A549 (cell line): Measurements from ENCODE around the gene FAM20B. TPM values are rescaled to one million over a fixed set of nuclear protein-coding genes. Genes with fewer than 3 reads are reported as not detected.

Experiments
- ATAC-seq, 2 experiments: fragments of 200-7000 bp in 1 of 2; fragments of >200 bp in 1 of 2; cut with Nextera tagmentation in 1 of 2; cut with Tn5 transposase in 1 of 2; 3 replicates each; pipeline versions ENCODE4 v1.8.0 to v1.9.1; 2018 to 2020; ENCODE audit warnings: mild to moderate bottlenecking in 1 of 2, moderate library complexity in 1 of 2
- CTCF ChIA-PET: fragments of 300-600 bp; sonication (Branson Sonifier 250); formaldehyde crosslinking; extraction: SDS; loops from one replicate; lab custom pipeline; 2021; ENCODE audit warnings: antibody characterized with exemption, inconsistent platforms; lab: Yijun Ruan, JAX
- POLR2A ChIA-PET: fragments of 350-600 bp; formaldehyde crosslinking; extraction: SDS; loops from one replicate; lab custom pipeline; 2021; ENCODE audit warnings: antibody characterized with exemption, inconsistent platforms; lab: Yijun Ruan, JAX
- DNase-seq, 2 experiments: peaks; one replicate each; pipeline versions ENCODE4 v3.0.0 to v3.0.0-alpha.2; 2011 to 2016; ENCODE audit warnings: low read depth in 1 of 2, low spot score in 1 of 2
- FAIRE-seq: peaks from 2 replicates; lab custom pipeline; 2011; peaks lifted over from hg19 to GRCh38; lab: Jason Lieb, UNC
- H3K27ac ChIP-seq, 2 experiments: fragments of >200 bp; sonication (Bioruptor Twin); formaldehyde crosslinking; 3 replicates each; pipeline ENCODE4 v1.5.1; 2016 to 2017
- H3K4me1 ChIP-seq: fragments of >200 bp; sonication (Bioruptor Twin); formaldehyde crosslinking; 3 replicates; pipeline ENCODE4 v1.6.1; 2016
- H3K4me2 ChIP-seq: fragments of >200 bp; sonication (Bioruptor Twin); formaldehyde crosslinking; 3 replicates; pipeline ENCODE4 v1.6.1; 2016
- H3K4me3 ChIP-seq: fragments of >200 bp; sonication (Bioruptor Twin); formaldehyde crosslinking; 3 replicates; pipeline ENCODE4 v1.5.1; 2016
- H3K9me3 ChIP-seq: fragments of >200 bp; sonication (Bioruptor Twin); formaldehyde crosslinking; 3 replicates; pipeline ENCODE4 v1.6.1; 2016
- BHLHE40 ChIP-seq: IDR thresholded peaks from 2 replicates; pipeline ENCODE4 v1.6.1; 2012; ENCODE audit warnings: low read depth, low read length, inconsistent platforms
- CHD4 ChIP-seq: fragments of 200-600 bp; sonication (generic); IDR thresholded peaks from 2 replicates; pipeline ENCODE4 v1.6.1; 2016; ENCODE audit warnings: antibody characterized with exemption, mild to moderate bottlenecking, borderline replicate concordance
- EP300 ChIP-seq, 2 experiments: fragments of >200 bp; sonication (Bioruptor Twin); formaldehyde crosslinking; IDR thresholded peaks; 2 replicates in 1 of 2; 3 replicates in 1 of 2; pipeline ENCODE4 v1.6.1; 2016 to 2017
- ESRRA ChIP-seq: fragments of 150-350 bp; IDR thresholded peaks from 2 replicates; pipeline ENCODE4 v1.6.1; 2014; ENCODE audit warnings: mild to moderate bottlenecking, low read length, borderline replicate concordance
- FOSB ChIP-seq: fragments of 250-450 bp; sonication (Bioruptor Pico); IDR thresholded peaks from 2 replicates; pipeline ENCODE4 v1.5.0; 2020; ENCODE audit warnings: mild to moderate bottlenecking, moderate library complexity
- FOSL2 ChIP-seq, 2 experiments: fragments of 450-650 bp in 1 of 2; fragments of >200 bp in 1 of 2; sonication (Bioruptor Twin) in 1 of 2; formaldehyde crosslinking; IDR thresholded peaks; 2 replicates each; pipeline versions ENCODE4 v1.5.0 to v1.6.1; 2016 to 2020; ENCODE audit warnings: mild to moderate bottlenecking in 1 of 2, moderate library complexity in 1 of 2
- JUN ChIP-seq, 2 experiments: fragments of >200 bp; sonication (Bioruptor Twin); formaldehyde crosslinking; IDR thresholded peaks; 2 replicates in 1 of 2; 3 replicates in 1 of 2; pipeline ENCODE4 v1.6.1; 2016 to 2017
- MAFK ChIP-seq: fragments of 450-650 bp; IDR thresholded peaks from 2 replicates; pipeline ENCODE4 v1.6.1; 2014; ENCODE audit not compliant: partially characterized antibody
- NR3C1 ChIP-seq: fragments of >200 bp; sonication (Bioruptor Twin); formaldehyde crosslinking; IDR thresholded peaks from 3 replicates; pipeline ENCODE4 v1.6.1; 2017
- POLR2A ChIP-seq: IDR thresholded peaks from 2 replicates; pipeline ENCODE4 v1.6.1; 2012; ENCODE audit warnings: mild to moderate bottlenecking, low read length
- RAD21 ChIP-seq, 2 experiments: fragments of >200 bp in 1 of 2; sonication (Bioruptor Twin) in 1 of 2; formaldehyde crosslinking in 1 of 2; IDR thresholded peaks in 1 of 2; conservative IDR thresholded peaks in 1 of 2; 2 replicates in 1 of 2; 3 replicates in 1 of 2; pipeline ENCODE4 v1.6.1; 2012 to 2018; ENCODE audit warnings: inconsistent platforms in 1 of 2
- RFX5 ChIP-seq: fragments of 450-650 bp; IDR thresholded peaks from 2 replicates; pipeline ENCODE4 v1.7.1; 2014; ENCODE audit warnings: antibody characterized with exemption, mild to moderate bottlenecking, moderate library complexity
- RNF2 ChIP-seq: fragments of 200-600 bp; sonication (generic); IDR thresholded peaks from 2 replicates; pipeline ENCODE4 v1.6.1; 2016; ENCODE audit warnings: low read depth, mild to moderate bottlenecking, antibody characterized with exemption, moderate library complexity, borderline replicate concordance
- SMC3 ChIP-seq: fragments of >200 bp; sonication (Bioruptor Twin); formaldehyde crosslinking; IDR thresholded peaks from 3 replicates; pipeline ENCODE4 v1.6.1; 2018; ENCODE audit warnings: inconsistent platforms
- ZSCAN20 ChIP-seq: fragments of 250-450 bp; sonication (Bioruptor Pico); IDR thresholded peaks from 2 replicates; pipeline ENCODE4 v1.8.0; 2022; ENCODE audit warnings: mild to moderate bottlenecking, moderate library complexity
- WGBS: methylation state at CpG from one replicate; pipeline ENCODE4 v1.1.6; 2017; ENCODE audit errors: missing lambda C conversion rate; 5-methylcytosine and 5-hydroxymethylcytosine counted together
- polyA plus RNA-seq, 4 experiments: library from polyadenylated mRNA; depleted of rRNA in 3 of 4; stranded (reverse); fragments of >200 nt; fragmentation: RNase III in 1 of 4; extraction: RNeasy Plus Mini Kit Qiagen cat#74134 plus additional on column Dnase treatment in 1 of 4; gene quantifications; 2 replicates in 3 of 4; 3 replicates in 1 of 4; pipeline ENCODE4 v1.2.3, GENCODE V29; 2011 to 2017
- TF ChIP-seq, protein P1 (sequence below): fragments of 200-600 bp; sonication (generic); IDR thresholded peaks from 2 replicates; pipeline ENCODE4 v1.6.1; 2016; ENCODE audit warnings: antibody characterized with exemption, mild to moderate bottlenecking, moderate library complexity
- TF ChIP-seq, protein P2 (sequence below): fragments of >200 bp; sonication (Bioruptor Twin); formaldehyde crosslinking; IDR thresholded peaks from 3 replicates; pipeline ENCODE4 v1.6.1; 2016
- TF ChIP-seq, protein P3 (sequence below): fragments of 450-650 bp; IDR thresholded peaks from 2 replicates; pipeline ENCODE4 v1.6.1; 2014; ENCODE audit warnings: antibody characterized with exemption
- TF ChIP-seq, protein P4 (sequence below): fragments of 250-450 bp; sonication (Bioruptor Pico); IDR thresholded peaks from 2 replicates; pipeline ENCODE4 v1.5.0; 2020; ENCODE audit warnings: low read depth, mild to moderate bottlenecking, moderate library complexity
- TF ChIP-seq, protein P5 (sequence below): fragments of 150-350 bp; IDR thresholded peaks from 2 replicates; pipeline ENCODE4 v1.6.1; 2014; ENCODE audit warnings: low read depth, mild to moderate bottlenecking, low read length

The FAM20B gene
- polyA plus RNA-seq, 2 of the 4 experiments (the other 2 are of a cell fraction) = 24.2 to 35.3 TPM

DNA sequence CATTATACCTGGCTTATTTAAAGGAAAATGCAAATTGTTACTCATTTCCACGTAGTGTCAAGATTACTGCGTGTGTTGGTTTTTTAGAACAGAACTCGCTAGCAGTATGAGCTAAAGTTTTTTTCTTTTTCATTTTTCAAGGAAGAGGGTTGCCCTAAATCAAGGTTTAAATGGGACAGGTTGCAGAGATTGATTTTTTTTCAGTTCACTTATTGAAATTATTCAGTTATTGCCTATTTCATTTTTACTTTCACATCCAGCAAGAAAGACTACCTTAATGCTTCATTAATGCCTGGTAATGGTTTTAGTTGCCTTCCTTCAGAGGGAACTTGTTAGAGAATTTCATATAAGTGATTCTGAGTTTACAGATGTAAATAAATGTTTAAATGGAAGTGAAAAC lies 5.6 kb downstream of the FAM20B start (continued):
- TF ChIP-seq, protein P1, sequence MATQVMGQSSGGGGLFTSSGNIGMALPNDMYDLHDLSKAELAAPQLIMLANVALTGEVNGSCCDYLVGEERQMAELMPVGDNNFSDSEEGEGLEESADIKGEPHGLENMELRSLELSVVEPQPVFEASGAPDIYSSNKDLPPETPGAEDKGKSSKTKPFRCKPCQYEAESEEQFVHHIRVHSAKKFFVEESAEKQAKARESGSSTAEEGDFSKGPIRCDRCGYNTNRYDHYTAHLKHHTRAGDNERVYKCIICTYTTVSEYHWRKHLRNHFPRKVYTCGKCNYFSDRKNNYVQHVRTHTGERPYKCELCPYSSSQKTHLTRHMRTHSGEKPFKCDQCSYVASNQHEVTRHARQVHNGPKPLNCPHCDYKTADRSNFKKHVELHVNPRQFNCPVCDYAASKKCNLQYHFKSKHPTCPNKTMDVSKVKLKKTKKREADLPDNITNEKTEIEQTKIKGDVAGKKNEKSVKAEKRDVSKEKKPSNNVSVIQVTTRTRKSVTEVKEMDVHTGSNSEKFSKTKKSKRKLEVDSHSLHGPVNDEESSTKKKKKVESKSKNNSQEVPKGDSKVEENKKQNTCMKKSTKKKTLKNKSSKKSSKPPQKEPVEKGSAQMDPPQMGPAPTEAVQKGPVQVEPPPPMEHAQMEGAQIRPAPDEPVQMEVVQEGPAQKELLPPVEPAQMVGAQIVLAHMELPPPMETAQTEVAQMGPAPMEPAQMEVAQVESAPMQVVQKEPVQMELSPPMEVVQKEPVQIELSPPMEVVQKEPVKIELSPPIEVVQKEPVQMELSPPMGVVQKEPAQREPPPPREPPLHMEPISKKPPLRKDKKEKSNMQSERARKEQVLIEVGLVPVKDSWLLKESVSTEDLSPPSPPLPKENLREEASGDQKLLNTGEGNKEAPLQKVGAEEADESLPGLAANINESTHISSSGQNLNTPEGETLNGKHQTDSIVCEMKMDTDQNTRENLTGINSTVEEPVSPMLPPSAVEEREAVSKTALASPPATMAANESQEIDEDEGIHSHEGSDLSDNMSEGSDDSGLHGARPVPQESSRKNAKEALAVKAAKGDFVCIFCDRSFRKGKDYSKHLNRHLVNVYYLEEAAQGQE = no peak

DNA sequence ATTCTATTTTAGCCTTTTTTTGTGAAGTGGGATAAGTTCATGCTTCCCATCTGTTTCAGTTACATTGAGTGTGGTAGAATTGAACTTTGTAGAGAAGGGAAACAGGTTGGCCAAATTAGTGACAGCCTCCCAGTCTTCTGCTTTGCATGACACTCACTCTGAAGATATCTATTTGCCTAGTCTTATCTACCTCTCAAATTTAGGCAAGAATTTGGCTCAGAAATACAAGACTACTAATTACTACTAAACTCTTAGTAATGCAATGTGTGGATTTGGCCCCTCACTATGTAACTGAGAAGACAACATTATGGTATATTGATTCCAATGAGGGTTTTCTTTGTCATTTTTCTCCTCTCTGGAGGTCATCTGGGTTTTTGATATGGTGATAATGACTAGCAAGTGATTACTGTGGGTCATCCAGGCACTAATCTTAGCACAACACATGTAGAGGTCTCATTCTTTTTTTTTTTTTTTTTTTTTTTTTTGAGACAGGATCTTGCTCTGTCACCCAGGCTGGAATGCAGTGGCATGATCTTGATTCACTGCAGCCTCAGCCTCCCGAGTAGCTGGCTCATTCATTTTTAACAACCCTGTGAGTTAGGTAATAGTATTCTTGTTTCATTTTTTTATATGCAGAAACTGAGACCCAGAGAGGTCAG lies 6.3 kb downstream of the FAM20B start:
- H3K27ac ChIP-seq = peak overlapping the region in 1 of 2 experiments; percentile 38; a peak in 2 of 6 replicates
- POLR2A ChIA-PET = no interaction called here
- DNase-seq (no peak), ATAC-seq (peak in 1 of 2 experiments; percentile 11; a peak in 1 of 6 replicates), FAIRE-seq (no peak)
- H3K4me2 ChIP-seq = peak overlapping the region; percentile 29
- CTCF ChIA-PET = interaction anchor here (0.6 to 0.9 kb wide), 3 partner anchors 13 to 135 kb away, joined by 3 to 4 read pairs (median 3); no protein-coding TSS in a partner anchor
- 5% methylated on average over 1 of the region's 1 CpG for WGBS
- H3K9me3 ChIP-seq = no peaks in the 10 kb centered on the region
- peaks cover 77% of the 10 kb centered on the region for H3K4me1 ChIP-seq
- TF ChIP-seq SMC3 (no peak), JUN (IDR thresholded peaks at IDR 0.05) (no peak)
- no peak overlapping the region for H3K4me3 ChIP-seq

DNA sequence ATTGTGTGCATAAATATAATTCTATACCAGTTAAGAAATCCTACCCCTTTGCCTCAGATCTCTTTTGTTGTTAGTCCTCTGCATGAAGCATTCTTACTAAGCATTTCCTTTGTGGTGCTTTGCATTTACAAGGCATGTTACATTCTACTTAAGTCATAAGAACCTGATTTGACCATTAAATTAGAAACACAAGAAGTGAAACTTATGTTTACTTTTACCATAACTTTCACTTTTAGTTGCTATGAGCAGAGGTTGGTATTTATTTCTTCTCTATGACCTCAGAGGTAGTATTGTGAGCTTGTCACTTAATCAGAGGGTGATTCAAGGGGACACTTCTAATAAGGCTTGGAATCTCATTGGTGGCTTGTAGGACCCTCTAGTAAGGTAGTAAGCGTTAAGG lies 9.0 kb downstream of the FAM20B start:
- peaks cover 78% of the 10 kb centered on the region for H3K4me1 ChIP-seq
- H3K4me2 ChIP-seq = 0 out of 3 replicates have a peak overlapping the region, but pooled peaks have one; percentile 0
- no peak for TF ChIP-seq NR3C1
- no peak for TF ChIP-seq RFX5
- no peak for TF ChIP-seq FOSL2 (IDR thresholded peaks at IDR 0.05)
- no peak for TF ChIP-seq FOSL2 (CRISPR knock-in tag; IDR thresholded peaks at IDR 0.05)
- TF ChIP-seq, protein P2, sequence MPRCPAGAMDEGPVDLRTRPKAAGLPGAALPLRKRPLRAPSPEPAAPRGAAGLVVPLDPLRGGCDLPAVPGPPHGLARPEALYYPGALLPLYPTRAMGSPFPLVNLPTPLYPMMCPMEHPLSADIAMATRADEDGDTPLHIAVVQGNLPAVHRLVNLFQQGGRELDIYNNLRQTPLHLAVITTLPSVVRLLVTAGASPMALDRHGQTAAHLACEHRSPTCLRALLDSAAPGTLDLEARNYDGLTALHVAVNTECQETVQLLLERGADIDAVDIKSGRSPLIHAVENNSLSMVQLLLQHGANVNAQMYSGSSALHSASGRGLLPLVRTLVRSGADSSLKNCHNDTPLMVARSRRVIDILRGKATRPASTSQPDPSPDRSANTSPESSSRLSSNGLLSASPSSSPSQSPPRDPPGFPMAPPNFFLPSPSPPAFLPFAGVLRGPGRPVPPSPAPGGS = no peak
- no peak for TF ChIP-seq SMC3
- no peak for TF ChIP-seq CHD4
- TF ChIP-seq MAFK = no peak
- no peak for TF ChIP-seq BHLHE40
- TF ChIP-seq FOSB (CRISPR knock-in tag) = no peak
- TF ChIP-seq POLR2A = no peak
- H3K27ac ChIP-seq = no peak overlapping the region
- FAIRE-seq (no peak), ATAC-seq (no peak), DNase-seq (no peak)
- no peak overlapping the region for H3K4me3 ChIP-seq
- CTCF ChIA-PET = no interaction called here
- no peaks in the 10 kb centered on the region for H3K9me3 ChIP-seq
- 87% methylated on average over 1 of the region's 1 CpG for WGBS
- POLR2A ChIA-PET = no interaction called here

DNA sequence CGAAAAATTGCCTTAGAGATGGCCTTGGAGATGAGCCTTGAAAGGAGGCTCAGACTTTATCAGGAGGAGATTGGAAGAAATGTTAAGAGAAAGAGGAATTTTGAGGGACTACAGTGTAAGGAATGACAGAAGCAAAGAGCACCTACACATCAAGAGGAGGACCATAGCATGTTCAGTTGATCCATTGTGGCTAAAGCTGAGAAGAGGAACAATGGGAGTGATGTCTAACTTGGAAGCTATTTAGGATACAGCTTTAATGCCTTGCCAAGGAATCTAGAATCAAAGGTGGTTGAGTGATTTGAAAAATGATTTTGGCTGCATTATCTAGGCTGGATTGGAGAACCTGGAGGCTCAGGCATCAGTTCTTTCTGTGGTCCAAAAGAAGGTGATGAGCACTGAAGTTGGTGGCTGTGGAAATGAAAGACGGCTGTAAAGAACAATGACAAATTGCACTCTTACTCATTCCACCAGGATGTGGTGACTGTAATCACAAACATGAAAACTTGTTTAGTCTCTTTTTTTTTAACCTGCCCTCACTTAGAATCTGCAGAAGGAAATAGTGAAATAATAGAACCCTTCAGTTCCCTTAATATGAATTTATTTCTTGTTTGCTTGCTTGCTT lies 11.3 kb downstream of the FAM20B start:
- 50% methylated on average over 2 of the region's 2 CpGs for WGBS
- DNase-seq (no peak), FAIRE-seq (no peak), ATAC-seq (peak in 1 of 2 experiments; percentile 34; a peak in 2 of 6 replicates)
- H3K4me2 ChIP-seq = peak overlapping the region; percentile 12; the same call in 2 of the 3 replicates
- no peak overlapping the region for H3K4me3 ChIP-seq
- ChIA-PET CTCF (interaction anchor here (0.7 kb wide), 1 partner anchor 371 kb away, joined by 3 read pairs; no protein-coding TSS in a partner anchor), POLR2A (no interaction called here)
- H3K4me1 ChIP-seq = peaks cover 56% of the 10 kb centered on the region
- peak overlapping the region in 1 of 2 experiments; percentile 43; a peak in 1 of 6 replicates for H3K27ac ChIP-seq
- no peaks in the 10 kb centered on the region for H3K9me3 ChIP-seq
- TF ChIP-seq BHLHE40 (no peak), RNF2 (no peak), ZSCAN20 (CRISPR knock-in tag) (no peak), SMC3 (no peak), ESRRA (no peak), EP300 (IDR thresholded peaks at IDR 0.05) (no peak), CHD4 (no peak), RAD21 (conservative IDR thresholded peaks at IDR 0.05 in 1 of 2, IDR thresholded peaks at IDR 0.05 in 1 of 2) (no peak)
- TF ChIP-seq, protein P3, sequence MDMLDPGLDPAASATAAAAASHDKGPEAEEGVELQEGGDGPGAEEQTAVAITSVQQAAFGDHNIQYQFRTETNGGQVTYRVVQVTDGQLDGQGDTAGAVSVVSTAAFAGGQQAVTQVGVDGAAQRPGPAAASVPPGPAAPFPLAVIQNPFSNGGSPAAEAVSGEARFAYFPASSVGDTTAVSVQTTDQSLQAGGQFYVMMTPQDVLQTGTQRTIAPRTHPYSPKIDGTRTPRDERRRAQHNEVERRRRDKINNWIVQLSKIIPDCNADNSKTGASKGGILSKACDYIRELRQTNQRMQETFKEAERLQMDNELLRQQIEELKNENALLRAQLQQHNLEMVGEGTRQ = no peak
- TF ChIP-seq, protein P4, sequence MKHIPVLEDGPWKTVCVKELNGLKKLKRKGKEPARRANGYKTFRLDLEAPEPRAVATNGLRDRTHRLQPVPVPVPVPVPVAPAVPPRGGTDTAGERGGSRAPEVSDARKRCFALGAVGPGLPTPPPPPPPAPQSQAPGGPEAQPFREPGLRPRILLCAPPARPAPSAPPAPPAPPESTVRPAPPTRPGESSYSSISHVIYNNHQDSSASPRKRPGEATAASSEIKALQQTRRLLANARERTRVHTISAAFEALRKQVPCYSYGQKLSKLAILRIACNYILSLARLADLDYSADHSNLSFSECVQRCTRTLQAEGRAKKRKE (CRISPR knock-in tag) = no peak
- TF ChIP-seq, protein P5, sequence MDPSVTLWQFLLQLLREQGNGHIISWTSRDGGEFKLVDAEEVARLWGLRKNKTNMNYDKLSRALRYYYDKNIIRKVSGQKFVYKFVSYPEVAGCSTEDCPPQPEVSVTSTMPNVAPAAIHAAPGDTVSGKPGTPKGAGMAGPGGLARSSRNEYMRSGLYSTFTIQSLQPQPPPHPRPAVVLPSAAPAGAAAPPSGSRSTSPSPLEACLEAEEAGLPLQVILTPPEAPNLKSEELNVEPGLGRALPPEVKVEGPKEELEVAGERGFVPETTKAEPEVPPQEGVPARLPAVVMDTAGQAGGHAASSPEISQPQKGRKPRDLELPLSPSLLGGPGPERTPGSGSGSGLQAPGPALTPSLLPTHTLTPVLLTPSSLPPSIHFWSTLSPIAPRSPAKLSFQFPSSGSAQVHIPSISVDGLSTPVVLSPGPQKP = no peak
